ENCODE data around the gene OPTC.

OPTC gene

GRCh38 chr1:203534012-203534411 lies 40.1 kb downstream of the OPTC start:
- TF ChIP-seq CTCF (conservative IDR thresholded peaks at IDR 0.05; ENCODE audit: low read depth, low read length): no peak
- no peak overlapping the region for H3K4me3 ChIP-seq (ENCODE audit: low read depth, low read length)
- DNase-seq (ENCODE audit: low read depth): no peak

- DNase-seq (ENCODE audit: low read depth): peak; percentile 79
- no peak overlapping the region for H3K4me3 ChIP-seq (ENCODE audit: low read depth, low read length)
- TF ChIP-seq CTCF (conservative IDR thresholded peaks at IDR 0.05; ENCODE audit: low read depth, low read length): no peak
Measured at GRCh38 chr1:203534526-203534925, 40.6 kb downstream of the OPTC start.

- no peak overlapping the region for H3K4me3 ChIP-seq (ENCODE audit: low read depth, low read length)
- TF ChIP-seq CTCF (conservative IDR thresholded peaks at IDR 0.05; ENCODE audit: low read depth, low read length): no peak
- DNase-seq (ENCODE audit: low read depth): peak; percentile 34
Measured at GRCh38 chr1:203536575-203536974, 42.6 kb downstream of the OPTC start.

GRCh38 chr1:203536980-203537455 lies 43.1 kb downstream of the OPTC start:
- TF ChIP-seq CTCF (conservative IDR thresholded peaks at IDR 0.05; ENCODE audit: low read depth, low read length): no peak
- no peak overlapping the region for H3K4me3 ChIP-seq (ENCODE audit: low read depth, low read length)
- DNase-seq (ENCODE audit: low read depth): peak; percentile 84

- H3K4me3 ChIP-seq (ENCODE audit: low read depth, low read length): no peak overlapping the region
- TF ChIP-seq CTCF (conservative IDR thresholded peaks at IDR 0.05; ENCODE audit: low read depth, low read length): no peak
- peak; percentile 66 for DNase-seq (ENCODE audit: low read depth)
Measured at GRCh38 chr1:203537806-203538464, 44.0 kb downstream of the OPTC start.

- no peak for DNase-seq (ENCODE audit: low read depth)
- TF ChIP-seq CTCF (conservative IDR thresholded peaks at IDR 0.05; ENCODE audit: low read depth, low read length): no peak
- H3K4me3 ChIP-seq (ENCODE audit: low read depth, low read length): no peak overlapping the region
Measured at GRCh38 chr1:203538726-203539125, 44.8 kb downstream of the OPTC start.

Data from choroid plexus epithelial cell (primary cell).